RWPE2 (cell line): ENCODE results near the gene CNPY1.

Experiments
- ATAC-seq: fragments of 200-7000 bp; cut with Tn5 transposase; 3 replicates; pipeline ENCODE4 v1.9.1; 2021; ENCODE audit warnings: low read depth
- DNase-seq: peaks from one replicate; pipeline ENCODE4 v3.0.0-alpha.2; 2020; ENCODE audit warnings: low spot score
- H3K27ac ChIP-seq: fragments of 450-650 bp; 2 replicates; pipeline ENCODE4 v1.5.1; 2017; ENCODE audit warnings: mild to moderate bottlenecking; ENCODE audit not compliant: poor library complexity, severe bottlenecking
- H3K27me3 ChIP-seq: fragments of 250-450 bp; sonication (Bioruptor Pico); 2 replicates; pipeline ENCODE4 v1.5.1; 2021; ENCODE audit warnings: mild to moderate bottlenecking, moderate library complexity; ENCODE audit not compliant: insufficient read depth, poor library complexity, severe bottlenecking
- H3K36me3 ChIP-seq: fragments of 250-450 bp; sonication (Bioruptor Pico); 2 replicates; pipeline ENCODE4 v1.5.1; 2020; ENCODE audit warnings: low read depth, mild to moderate bottlenecking, moderate library complexity
- H3K4me1 ChIP-seq: fragments of 250-450 bp; sonication (Bioruptor Pico); 2 replicates; pipeline ENCODE4 v1.5.1; 2021; ENCODE audit warnings: mild to moderate bottlenecking, moderate library complexity; ENCODE audit not compliant: insufficient read depth, poor library complexity, severe bottlenecking
- H3K4me3 ChIP-seq: fragments of 250-450 bp; sonication (Bioruptor Pico); 2 replicates; pipeline ENCODE4 v1.5.1; 2021; ENCODE audit warnings: mild to moderate bottlenecking, moderate library complexity; ENCODE audit not compliant: severe bottlenecking
- H3K9me3 ChIP-seq: fragments of 250-450 bp; sonication (Bioruptor Pico); 2 replicates; pipeline ENCODE4 v1.5.1; 2021; ENCODE audit warnings: mild to moderate bottlenecking, moderate library complexity; ENCODE audit not compliant: severe bottlenecking
- TF ChIP-seq, protein P1 (sequence below): fragments of 450-650 bp; IDR thresholded peaks from one replicate; pipeline ENCODE4 v1.5.1; 2017; ENCODE audit warnings: mild to moderate bottlenecking, moderate library complexity; ENCODE audit not compliant: poor library complexity, severe bottlenecking

CNPY1 gene

GRCh38 chr7:155458111-155458877 is 88.1 kb downstream of the CNPY1 start, which contains the start of gene EN2:
EN2 (plus strand) TSS chr7:155458129; CDS start chr7:155458378, 249 bp downstream.
- DNase-seq: peak; percentile 65
- H3K36me3 ChIP-seq: no peaks in the 10 kb centered on the region
- TF ChIP-seq, protein P1, sequence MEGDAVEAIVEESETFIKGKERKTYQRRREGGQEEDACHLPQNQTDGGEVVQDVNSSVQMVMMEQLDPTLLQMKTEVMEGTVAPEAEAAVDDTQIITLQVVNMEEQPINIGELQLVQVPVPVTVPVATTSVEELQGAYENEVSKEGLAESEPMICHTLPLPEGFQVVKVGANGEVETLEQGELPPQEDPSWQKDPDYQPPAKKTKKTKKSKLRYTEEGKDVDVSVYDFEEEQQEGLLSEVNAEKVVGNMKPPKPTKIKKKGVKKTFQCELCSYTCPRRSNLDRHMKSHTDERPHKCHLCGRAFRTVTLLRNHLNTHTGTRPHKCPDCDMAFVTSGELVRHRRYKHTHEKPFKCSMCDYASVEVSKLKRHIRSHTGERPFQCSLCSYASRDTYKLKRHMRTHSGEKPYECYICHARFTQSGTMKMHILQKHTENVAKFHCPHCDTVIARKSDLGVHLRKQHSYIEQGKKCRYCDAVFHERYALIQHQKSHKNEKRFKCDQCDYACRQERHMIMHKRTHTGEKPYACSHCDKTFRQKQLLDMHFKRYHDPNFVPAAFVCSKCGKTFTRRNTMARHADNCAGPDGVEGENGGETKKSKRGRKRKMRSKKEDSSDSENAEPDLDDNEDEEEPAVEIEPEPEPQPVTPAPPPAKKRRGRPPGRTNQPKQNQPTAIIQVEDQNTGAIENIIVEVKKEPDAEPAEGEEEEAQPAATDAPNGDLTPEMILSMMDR: no peak
- H3K9me3 ChIP-seq: no peaks in the 10 kb centered on the region
- ATAC-seq: no peak
- H3K4me1 ChIP-seq: no peaks in the 10 kb centered on the region
- no peak within 1 kb of the TSS for H3K27ac ChIP-seq
- peak within 1 kb of the TSS; percentile 21 for H3K4me3 ChIP-seq
- peaks cover 95% of the 10 kb centered on the region for H3K27me3 ChIP-seq

DNA sequence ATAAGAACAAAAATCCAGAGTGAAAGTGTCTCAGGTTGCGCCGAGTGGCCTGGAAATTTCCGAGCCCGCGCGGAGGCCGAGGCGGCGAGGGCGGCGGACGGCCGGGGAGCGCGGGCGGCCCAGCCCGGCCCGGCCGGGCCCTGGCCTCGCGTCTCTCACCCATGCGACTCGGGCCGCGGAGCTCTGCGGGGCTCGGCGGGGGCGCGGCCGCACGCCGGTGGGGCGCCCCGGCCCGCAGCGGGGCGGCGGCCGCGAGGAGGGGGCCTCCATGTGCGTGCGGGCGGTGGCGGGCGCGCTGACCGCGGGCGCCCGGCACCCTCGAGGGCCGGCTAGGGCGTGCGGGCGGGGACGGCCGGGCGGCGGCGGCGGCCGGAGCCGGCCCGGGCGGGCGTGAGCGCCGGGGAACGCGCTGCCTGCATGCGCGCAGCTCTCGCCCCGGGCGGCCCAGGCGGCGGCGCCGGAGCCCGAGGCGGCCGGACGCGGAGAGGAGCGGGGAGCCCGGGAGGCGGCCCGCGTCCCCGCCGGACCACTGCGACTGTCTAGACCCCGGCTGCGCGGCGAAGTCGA is 88.7 kb downstream of the CNPY1 start:
- Histone ChIP-seq H3K27me3 (peaks cover 95% of the 10 kb centered on the region), H3K27ac (no peak overlapping the region), H3K9me3 (no peaks in the 10 kb centered on the region), H3K4me3 (peak overlapping the region; percentile 21), H3K4me1 (no peaks in the 10 kb centered on the region), H3K36me3 (no peaks in the 10 kb centered on the region)
- TF ChIP-seq, protein P1: no peak
- no peak for ATAC-seq
- no peak for DNase-seq

GRCh38 chr7:155456738-155457543 is 89.4 kb downstream of the CNPY1 start:
- no peaks in the 10 kb centered on the region for H3K36me3 ChIP-seq
- no peak overlapping the region for H3K27ac ChIP-seq
- H3K27me3 ChIP-seq: peaks cover 95% of the 10 kb centered on the region
- no peaks in the 10 kb centered on the region for H3K4me1 ChIP-seq
- H3K9me3 ChIP-seq: no peaks in the 10 kb centered on the region
- TF ChIP-seq, protein P1: no peak
- ATAC-seq: peak; percentile 54
- H3K4me3 ChIP-seq: peak overlapping the region; percentile 21
- peak; percentile 43 for DNase-seq

DNA sequence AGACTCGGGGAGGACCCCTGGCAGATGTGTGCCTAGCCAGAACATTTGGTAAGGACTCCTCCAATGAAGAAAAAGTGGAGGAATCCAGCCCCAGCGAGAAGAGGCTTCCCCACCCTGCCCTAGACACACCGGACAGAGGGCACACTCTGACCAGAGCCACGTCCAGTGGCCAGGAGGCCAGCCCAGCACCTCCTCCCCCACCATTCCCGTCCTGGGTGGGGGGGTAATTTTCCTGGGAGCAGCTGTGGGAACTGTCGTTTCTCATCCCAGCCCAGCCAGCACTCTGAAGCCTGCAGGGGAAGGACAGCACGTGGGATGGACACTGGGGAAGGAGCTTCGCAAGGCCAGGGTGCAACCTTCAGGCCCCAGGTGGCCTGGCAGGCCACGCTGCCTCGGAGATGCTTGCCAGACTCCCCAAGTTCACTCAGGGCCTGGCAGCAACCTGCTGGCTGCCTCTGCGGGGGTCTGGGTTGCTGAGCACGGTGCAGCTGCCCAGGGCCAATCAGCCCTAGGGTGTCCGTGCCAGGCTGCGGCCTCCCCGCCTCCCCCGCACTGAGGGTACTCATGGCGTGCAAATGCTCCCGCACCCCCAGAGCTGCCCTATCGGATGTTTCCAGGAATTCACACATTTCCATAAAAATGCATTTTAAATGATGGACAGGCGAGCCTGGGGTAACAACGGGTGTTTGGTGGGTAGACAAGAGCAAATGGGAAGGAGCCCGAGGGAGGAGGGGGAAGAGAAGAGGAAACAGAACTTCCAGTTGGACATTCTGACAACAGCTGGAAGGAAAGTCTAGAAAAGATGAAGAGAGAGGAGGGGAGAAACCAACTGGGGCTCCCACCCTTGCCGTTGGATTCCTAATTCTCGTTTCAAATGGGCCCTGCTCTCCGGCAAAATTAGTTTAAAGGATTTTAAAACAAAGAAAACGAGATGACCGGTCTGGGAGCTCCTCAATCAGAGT is 90.3 kb downstream of the CNPY1 start:
- no peak for ATAC-seq
- no peaks in the 10 kb centered on the region for H3K36me3 ChIP-seq
- no peak overlapping the region for H3K4me3 ChIP-seq
- H3K27ac ChIP-seq: no peak overlapping the region
- peak; percentile 33 for DNase-seq
- H3K4me1 ChIP-seq: no peaks in the 10 kb centered on the region
- no peaks in the 10 kb centered on the region for H3K9me3 ChIP-seq
- TF ChIP-seq, protein P1: no peak
- H3K27me3 ChIP-seq: peaks cover 95% of the 10 kb centered on the region
